GM18873 (cell line): ENCODE measurements around the gene PGM5.
A peak's percentile ranks its signal among the peaks of the same experiment; 100 is the strongest.

Source experiments
- ATAC-seq: cut with Tn5 transposase; IDR thresholded peaks from one replicate; pipeline ENCODE4 v1.9.1; 2021; ENCODE audit warnings: mild to moderate bottlenecking, moderate library complexity, moderate number of reproducible peaks; ENCODE audit not compliant: unreplicated experiment, low FRiP score

PGM5 gene

DNA sequence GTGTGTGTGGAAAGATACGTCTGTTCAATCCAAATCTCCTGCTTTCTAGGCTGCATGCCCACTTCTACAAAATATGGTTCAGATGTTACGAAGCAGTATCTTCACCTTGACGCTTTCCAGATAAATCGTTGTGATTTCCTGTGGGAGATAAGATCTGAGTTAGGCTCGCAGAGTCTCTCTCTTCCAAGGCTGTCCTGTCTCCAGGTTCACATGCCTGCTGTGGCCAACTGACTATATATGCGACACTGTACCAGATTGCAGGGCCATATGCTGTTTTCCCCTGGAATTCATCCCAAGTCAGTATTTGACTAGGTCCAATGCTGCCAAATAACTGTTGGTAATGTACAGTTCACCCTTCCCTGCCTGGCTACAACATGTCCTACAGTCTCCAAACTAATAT is 136.4 kb downstream of the PGM5 start:
- ATAC-seq, result no peak

DNA sequence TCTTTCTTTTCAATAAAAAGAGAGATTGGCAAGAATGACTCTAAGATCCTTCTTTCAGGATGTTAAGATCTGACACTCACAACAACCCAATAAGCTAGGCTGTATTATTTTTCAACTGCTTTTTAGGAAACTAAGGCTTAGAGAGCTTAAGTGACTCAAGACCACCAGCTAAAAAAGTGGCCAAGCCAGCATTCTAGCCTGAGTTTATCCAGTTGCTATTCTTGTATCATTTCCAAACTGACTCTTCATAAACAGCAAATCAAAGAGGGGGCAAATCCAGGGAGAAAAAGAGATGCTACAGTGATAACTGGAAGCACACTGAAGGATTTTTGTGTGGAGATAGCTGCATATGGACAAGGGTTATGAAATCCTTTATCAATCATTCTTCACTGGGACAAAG is 137.1 kb downstream of the PGM5 start:
- ATAC-seq, result no peak

DNA sequence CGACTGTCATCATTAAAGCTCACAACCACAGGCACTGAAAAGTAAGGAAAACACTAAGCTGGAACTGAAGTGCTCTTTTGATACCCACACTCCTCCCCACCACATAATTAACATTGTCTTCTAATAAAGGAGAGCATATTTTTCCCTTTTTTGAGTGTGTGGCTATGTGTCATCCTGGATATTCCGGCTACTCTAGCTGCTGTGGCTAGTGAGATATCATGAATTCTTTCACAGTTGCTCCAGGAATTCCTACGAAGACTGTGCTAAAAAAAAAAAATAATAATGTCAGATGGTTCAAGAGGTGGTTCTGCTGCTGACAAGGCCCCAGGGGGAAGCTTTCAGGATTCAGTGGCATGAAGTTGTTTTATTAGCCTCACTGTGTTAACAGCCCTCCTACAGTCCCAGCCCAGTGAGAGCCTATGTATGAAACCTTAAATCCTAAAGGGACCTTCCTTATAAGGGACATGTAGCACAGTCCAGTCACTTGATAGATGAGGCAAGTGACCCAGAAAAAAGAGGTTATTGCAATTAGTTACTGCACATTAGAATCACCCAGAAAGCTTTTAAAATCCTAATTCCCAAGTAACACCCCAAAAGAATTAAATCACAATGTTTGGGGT is 137.7 kb downstream of the PGM5 start:
- ATAC-seq, result no peak

DNA sequence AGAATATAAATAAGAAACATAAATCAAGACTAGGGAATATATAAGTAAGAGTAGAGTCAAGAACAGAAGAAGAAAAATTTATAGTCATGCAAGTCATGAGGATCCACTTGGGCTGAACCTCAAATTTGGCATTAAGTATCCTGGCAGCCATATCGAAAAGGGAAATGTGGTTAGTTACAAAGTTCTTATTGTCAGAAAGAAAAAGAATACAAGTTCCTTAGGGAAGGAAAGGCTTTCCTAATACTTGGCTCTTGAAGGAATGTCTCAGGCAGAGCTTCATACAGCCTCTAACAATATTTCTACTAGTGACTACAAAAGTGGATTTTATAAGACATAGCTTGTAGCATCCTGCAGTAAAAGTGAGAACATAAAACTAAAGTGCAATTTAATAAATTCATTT is 138.8 kb downstream of the PGM5 start:
- ATAC-seq, result no peak

DNA sequence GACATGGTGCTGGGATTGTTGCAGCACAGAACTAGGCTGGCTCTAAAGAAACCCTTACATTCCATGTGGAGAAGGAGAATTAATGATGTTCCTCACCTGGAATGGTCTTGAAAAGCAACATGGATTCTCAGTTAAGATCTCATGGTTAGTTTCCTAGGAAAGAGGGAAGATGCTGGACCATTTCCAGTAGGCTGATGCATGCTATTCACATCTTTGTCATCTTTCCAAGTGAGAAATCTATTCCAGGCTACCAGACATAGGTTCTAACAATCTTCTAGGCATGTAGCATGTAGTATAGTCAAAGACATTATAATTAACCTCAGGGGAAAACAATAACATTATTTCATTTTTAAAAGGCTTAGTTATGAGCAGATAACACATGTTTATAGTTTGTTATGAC is 139.9 kb downstream of the PGM5 start:
- no peak for ATAC-seq

DNA sequence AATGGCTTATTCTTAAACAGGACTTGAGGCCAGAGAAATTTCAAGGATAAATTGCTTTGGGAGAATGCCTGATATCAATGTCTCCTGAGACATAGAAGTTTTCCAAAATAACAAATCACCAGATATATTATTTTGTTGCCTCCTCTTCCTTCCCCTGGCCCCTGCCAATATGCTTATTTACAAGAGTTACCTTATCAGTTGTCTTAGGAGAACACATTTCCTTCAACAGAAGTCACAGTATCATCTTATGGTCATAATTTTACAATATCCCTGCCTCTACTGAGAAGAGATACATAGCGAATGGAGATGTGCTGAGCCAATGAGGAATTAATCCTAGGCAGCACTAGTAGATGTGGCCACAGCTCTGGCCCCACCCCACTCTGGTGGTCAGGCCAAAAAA is 141.2 kb downstream of the PGM5 start:
- no peak for ATAC-seq

DNA sequence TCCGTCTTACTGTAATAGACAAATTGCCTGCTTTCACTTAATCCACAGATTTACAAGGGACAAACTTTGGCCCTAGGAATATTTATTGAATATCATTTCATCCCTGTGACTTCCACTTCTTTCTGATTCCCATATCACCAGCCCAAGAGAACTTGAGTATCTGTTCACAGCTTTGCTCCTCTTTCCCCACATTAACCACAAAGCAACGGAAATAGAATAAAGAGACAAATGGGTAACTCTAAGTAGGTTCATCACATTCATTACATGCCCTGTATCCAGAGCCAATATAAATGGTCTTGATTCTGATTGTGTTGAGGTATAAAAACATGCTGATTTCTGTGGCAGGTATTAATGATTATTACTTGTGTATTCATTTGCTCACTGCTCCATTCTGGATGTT is 142.4 kb downstream of the PGM5 start:
- no peak for ATAC-seq

DNA sequence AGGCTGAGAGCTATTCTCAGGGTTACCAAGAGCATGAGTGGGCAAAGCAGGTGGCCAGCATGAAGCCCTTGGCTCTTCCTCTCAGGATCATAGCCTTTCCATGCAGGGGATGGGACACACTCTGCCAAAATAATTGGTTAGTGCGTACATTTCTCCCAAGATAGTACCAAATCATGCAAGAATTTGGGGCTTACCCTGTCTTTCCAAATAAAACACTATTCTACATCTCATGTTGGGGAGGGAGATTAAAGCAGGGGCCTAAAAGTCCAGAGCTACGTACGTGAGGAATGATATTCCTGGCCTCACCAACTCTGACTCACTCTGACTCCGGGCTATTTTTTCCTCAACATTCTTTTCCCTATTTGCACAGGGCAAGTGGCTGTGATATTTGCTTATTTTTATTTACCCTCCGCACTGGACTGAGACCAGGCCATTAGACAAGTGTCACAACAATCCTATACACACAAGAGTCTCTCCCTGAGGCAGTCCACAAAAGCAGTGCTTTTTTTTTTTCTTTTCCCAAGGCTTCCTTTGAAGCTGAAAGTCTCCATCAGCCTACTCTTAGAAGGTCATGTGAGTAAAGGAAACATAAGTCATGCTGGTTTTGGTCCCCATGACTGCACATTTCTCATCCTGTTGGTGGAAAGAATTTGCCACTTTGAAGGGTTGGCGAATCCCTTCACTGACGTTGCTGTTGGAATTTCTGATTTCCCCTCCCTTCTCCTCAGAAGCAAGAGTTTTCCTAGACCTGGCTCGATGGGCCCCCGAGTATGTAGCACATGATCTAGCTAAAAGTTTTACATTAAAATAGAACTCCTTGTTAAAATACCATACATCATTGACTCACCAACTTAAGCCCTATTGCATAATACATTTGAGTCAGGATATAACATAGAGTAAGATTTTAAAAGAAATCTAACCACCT is 144.3 kb downstream of the PGM5 start:
- no peak for ATAC-seq

DNA sequence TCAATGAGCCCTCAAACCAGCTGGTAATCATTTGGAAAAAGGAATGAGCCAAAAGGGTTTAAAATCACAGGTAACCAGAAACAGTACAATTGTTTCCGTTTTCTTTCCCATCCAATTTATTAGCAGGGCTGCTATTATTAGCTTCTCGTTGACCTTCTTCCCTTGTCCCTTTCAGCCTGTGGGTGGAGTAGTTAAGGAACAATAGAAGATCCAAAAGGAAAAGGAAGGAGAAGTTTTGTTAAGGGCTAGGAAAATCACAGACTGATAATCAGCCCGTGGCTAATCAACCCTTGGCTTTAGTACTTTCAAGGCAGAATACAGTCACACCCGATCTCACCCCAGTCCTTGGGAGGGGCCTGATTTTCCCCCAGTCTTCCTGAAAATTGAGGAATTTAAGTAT is 145.9 kb downstream of the PGM5 start:
- ATAC-seq, result no peak

DNA sequence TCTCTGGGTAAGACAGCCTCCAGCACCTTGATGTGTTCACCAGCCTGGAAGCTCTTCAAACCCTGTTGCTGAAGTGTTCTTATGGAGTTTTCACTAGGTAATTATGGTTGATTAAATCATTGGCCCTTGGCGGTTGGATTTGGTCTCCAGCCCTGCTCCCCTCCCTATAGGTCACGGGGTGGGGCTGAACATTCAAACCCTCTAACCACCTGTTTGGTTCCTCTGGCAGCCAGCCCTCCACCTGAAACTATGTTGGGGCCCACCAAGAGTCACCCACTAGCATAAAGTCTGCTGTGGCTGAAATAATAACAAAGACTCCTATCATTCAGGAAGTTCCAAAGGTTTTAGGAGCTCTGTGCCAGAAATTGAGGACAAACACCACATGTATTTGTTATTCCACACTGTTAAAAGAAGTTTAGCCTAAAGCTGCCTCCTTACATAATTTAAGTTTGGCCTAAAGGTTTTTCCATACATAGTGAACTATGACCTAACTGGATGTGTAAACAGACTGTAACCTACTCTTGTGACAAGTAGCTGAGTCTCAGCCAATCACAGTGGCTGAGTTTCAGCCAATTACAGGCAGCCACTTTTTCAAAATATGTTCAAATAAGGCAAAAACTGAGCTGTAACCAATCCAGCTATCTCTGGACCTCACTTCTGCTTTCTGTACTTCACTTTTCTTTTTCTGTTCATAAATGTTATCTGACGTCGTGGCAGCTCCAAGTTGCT is 149.4 kb downstream of the PGM5 start:
- peak; percentile 44 for ATAC-seq

DNA sequence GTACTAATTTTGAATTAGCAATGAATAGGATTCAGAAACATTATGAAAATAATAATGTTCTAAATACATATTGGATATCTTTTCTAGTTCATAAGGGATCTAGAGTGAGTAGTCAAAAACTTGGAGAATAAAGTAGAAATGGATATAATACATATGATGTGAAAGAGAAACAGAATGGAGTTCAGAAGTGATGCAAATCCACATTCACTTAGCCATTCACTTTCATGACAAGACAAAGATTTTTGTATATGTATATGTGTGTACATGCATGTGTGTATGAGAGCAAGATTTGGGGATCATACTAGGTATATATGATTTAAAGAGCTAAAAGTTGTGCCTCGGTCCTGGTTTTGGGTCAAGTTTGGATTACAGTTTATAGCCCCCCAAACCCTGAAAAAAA is 150.1 kb downstream of the PGM5 start:
- ATAC-seq, result no peak

DNA sequence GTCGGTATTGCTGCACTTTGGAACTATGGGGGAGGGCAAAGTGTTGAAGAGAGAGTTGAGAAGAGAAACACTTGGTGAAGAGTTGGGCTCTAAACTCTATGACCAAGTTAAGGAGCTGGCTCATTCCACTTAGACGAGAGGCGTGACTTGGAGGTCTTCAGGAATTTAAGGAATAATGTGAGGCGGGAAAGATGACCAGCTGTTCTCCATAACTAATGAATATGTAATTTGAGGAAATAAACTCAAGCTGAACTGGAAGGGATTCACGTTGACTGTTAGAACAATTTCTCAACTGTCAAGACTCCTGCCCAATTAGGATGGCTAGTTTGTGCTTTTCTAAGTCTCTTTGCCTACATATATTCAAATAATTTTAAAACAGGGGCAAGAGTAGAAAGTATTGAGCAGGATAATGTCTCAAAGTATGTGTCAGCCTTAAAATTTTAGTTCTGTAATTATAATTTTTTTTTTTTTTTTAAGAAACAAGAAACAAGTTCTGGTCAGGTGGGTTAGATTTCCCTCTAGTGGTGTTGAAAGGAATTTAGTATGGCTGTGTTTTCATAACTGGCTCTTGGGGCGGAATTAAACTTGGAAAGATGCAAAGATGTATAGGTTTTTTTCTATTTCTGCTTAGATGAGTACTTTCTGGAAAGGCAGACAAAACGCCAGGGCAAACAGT is 150.9 kb downstream of the PGM5 start:
- no peak for ATAC-seq

DNA sequence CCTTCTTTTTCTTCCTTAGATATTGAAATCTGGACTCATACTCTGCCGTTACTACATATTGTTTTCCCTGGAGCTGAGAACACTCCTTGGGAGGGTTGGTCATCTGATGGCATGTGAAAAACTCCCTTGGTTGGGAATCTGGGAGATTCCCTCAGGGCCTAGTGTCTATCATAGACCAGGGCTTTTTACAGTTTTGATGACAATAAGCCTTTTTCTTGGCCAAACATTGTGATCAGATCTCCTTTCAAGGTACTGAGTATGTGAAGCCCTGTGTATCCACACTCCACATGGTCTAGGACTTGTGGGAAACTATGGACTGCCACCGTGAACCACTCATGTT is 151.4 kb downstream of the PGM5 start:
- no peak for ATAC-seq

DNA sequence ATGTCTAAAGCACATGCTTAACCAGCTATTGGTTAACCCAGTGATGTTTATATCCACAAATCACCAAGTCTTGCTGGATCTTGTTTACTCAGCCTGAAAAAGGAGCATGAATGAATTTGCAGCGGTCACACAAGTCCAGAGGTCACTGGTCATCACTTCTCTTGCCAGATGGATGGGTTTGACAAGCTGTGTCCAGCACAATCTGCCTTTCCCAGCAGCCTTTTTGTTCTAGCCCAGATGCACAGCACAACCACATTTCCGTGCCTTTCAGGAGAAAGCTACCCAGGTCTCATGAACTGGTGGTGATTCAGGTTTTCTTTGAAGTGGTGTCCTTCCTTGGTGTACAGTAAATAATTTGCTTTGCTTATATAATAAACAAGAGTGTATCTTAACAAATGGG is 152.1 kb downstream of the PGM5 start:
- no peak for ATAC-seq

DNA sequence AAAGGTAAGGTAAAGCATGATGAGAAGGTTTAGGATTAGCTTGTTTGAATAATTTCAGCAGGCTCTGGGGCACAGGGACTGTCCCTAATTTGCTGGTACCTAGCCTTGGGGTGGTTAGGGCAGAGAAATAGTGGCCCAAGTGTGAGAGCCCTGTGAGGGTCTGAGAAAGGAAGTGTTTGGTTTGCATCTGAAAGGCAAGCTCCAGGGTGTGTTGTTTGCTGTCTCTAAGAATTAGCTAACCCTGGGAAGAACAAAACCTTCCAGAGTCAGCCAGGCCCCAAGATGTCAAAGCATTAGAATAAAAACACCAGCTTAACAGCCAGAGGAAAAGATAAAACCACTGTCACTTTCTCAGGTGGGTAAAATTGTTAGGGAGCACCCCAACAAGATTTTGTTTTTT is 153.3 kb downstream of the PGM5 start:
- no peak for ATAC-seq

DNA sequence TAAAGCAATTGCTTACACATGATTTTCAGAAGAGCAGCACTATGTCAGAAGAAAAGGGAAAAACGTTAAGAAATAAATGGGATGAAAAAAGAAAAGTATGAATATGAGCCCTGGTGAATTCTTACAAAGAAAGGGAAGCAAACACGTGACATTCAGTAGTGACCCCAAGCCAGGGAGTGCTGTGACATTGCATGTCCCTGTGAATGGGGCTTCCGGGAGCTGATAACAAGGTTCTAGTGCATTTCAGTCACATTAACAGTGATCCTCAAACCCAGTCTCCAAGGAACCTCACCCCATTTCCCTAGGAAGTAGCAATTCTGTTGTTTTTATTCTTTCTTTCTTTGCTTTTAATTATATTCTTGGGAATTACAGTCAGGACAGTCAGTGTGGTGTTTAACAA is 157.0 kb downstream of the PGM5 start:
- ATAC-seq, result no peak

DNA sequence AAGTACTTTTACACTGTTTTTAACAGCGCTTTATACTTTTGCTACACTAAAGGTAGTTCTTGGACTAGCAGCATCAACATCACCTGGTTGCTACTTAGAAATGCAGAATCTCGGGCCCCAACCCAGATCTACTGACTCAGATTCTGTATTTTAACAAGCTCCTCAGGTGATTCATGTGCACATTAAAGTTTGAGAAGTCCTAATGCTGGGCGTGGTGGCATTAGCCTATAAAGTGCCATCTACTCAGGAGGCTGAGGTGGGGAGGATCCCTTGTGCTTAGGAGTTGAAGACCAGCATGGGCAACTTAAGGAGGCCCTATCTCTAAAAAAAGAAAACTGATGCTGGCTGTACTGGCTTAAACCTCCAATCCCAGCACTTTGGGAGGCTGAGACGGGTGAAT is 157.6 kb downstream of the PGM5 start:
- ATAC-seq, result no peak

DNA sequence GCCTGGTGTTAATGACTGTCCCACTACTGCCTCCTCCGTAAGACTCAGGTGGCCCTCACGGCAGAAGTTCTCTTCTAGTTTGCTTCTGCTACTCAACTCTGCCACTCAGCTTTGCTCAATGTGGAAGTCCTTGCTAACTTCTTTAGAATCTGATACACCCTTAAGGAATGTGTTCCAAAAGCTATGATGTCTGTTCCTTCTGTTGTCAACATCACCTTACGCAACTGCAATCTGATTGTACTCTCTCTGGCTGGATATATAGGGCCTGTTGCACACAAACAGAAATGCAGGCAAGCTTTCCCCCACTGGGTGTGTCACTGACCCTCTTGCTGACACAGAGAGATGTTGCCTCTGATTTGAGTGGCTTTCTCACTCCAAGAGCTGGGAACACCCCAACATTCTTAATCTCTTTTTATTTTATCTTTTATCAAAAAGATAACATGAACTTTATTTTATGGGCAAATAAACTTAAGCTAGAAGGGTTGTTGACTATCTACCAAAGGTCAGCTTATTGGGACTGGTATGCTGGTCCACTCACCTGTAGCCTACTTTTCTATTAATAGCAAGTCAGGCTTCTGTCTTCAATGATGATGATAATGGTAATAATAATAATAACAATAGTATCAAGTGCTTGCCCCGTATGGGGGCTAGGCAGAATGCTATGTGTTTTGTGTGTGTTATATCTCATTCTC is 159.1 kb downstream of the PGM5 start:
- ATAC-seq, result no peak

DNA sequence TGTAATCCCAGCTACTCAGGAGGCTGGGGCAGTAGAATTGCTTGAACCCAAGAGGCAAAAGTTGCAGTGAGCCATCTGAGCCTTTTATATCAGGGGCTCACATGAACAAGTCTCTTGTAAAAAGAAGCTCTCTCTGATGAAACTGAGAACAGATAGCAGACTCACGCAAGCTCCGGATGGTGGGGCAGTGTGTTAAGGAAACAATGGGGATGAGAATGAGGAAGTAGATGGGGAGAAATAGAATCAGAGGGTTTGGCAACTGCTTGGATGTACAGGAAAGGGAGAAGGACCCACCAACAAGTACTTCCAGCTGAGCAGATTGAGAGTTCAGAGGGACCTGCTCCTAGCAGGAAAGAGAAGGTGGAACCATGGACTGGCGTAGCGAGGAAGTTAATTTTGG is 165.7 kb downstream of the PGM5 start:
- ATAC-seq, result no peak

DNA sequence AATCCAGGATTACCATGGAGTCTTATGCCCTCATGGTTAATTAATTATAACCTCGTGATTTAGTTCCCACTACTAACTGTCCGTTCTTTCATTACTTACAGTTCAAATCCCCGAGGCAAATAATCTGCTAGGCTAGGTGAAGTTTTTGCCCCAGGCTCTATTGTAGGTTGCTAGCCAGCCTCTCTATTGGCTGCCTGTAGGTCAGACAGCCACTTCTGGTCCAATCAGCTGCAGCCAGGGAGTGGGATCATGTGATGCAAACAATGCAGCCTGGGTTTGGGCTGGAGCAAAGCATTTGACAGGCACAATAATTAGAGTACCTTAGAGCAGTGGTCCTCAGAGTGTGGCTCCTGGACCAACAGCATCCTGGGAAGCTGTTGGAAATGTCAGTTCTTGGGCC is 166.5 kb downstream of the PGM5 start:
- no peak for ATAC-seq
